Nephron (organoid): ENCODE data around the gene NMRK1.

Source experiments
- H3K27ac Mint-ChIP-seq, 3 experiments: 2 replicates each; pipeline ENCODE4 v1.8.0; 2020; ENCODE audit warnings: mixed read lengths in 3 of 3, mild to moderate bottlenecking in 2 of 3, moderate library complexity in 1 of 3
- H3K27me3 Mint-ChIP-seq: 2 replicates; pipeline ENCODE4 v1.8.0; 2021; ENCODE audit warnings: low read depth, mild to moderate bottlenecking, moderate library complexity, mixed read lengths
- H3K36me3 Mint-ChIP-seq: 2 replicates; pipeline ENCODE4 v1.8.0; 2020; ENCODE audit warnings: low read depth, mixed read lengths
- H3K4me1 Mint-ChIP-seq: 2 replicates; pipeline ENCODE4 v1.8.0; 2020; ENCODE audit warnings: mixed read lengths
- H3K4me3 Mint-ChIP-seq, 3 experiments: 2 replicates each; pipeline ENCODE4 v1.8.0; 2020; ENCODE audit warnings: mild to moderate bottlenecking in 3 of 3, mixed read lengths in 3 of 3, moderate library complexity in 2 of 3
- H3K9me3 Mint-ChIP-seq: 2 replicates; pipeline ENCODE4 v1.8.0; 2020; ENCODE audit warnings: mixed read lengths
- TF ChIP-seq, protein P1 (sequence below), 3 experiments: fragments of 200-600 bp; sonication (generic); IDR thresholded peaks; one replicate each; pipeline ENCODE4 v1.5.0; 2021; ENCODE audit warnings: antibody characterized with exemption in 3 of 3; ENCODE audit not compliant: unreplicated experiment in 3 of 3

Gene NMRK1

DNA sequence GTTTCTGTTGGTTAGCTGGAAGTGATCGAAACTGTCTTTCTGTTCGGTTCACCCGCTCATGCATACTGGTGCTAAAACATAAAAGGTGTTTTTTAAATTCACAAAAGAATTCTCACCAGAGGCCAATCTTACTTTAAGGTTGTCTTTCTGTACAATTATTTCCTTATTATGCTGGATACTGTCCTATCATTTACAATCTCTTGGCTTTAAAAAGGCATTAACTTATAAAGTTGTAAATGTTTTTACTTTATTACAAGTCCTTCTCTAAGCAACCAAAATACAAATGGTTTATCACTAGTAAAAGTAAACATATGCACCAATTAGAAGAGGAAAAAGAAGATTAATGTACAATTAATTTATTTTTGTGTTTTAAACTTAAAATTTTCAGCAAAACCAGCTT lies 70.6 kb downstream of the NMRK1 start:
- Mint-ChIP-seq H3K27ac (no peak overlapping the region), H3K36me3 (peaks cover 27% of the 10 kb centered on the region), H3K4me3 (no peak overlapping the region), H3K27me3 (no peaks in the 10 kb centered on the region), H3K4me1 (no peaks in the 10 kb centered on the region), H3K9me3 (no peaks in the 10 kb centered on the region)
- TF ChIP-seq, protein P1, sequence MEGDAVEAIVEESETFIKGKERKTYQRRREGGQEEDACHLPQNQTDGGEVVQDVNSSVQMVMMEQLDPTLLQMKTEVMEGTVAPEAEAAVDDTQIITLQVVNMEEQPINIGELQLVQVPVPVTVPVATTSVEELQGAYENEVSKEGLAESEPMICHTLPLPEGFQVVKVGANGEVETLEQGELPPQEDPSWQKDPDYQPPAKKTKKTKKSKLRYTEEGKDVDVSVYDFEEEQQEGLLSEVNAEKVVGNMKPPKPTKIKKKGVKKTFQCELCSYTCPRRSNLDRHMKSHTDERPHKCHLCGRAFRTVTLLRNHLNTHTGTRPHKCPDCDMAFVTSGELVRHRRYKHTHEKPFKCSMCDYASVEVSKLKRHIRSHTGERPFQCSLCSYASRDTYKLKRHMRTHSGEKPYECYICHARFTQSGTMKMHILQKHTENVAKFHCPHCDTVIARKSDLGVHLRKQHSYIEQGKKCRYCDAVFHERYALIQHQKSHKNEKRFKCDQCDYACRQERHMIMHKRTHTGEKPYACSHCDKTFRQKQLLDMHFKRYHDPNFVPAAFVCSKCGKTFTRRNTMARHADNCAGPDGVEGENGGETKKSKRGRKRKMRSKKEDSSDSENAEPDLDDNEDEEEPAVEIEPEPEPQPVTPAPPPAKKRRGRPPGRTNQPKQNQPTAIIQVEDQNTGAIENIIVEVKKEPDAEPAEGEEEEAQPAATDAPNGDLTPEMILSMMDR (IDR thresholded peaks at IDR 0.05; ENCODE audit: unreplicated experiment in 3 of 3) = no peak

DNA sequence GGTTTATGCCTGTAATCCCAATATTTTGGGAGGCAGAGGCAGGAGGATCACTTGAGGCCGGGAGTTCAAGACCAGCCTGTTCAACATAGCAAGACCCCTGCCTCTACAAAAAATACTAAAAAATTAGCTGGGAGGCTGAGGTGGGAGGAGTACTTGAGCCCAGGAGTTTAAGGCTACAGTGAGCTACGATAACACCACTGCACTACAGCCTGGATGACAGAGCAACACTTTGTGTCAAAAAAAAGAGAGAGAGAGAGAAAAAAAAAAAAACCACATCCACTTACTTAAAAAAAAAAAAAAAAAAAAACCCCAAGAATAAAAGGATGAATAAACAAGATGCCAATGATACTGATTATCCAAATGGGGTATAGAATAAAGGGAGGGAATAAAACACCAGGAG lies 74.2 kb downstream of the NMRK1 start:
- Mint-ChIP-seq H3K4me1 (no peaks in the 10 kb centered on the region), H3K27ac (no peak overlapping the region), H3K4me3 (no peak overlapping the region), H3K36me3 (peaks cover 37% of the 10 kb centered on the region), H3K9me3 (no peaks in the 10 kb centered on the region), H3K27me3 (no peaks in the 10 kb centered on the region)
- TF ChIP-seq, protein P1 (IDR thresholded peaks at IDR 0.05; ENCODE audit: unreplicated experiment in 3 of 3) = no peak
